HCT116 (cell line): ENCODE measurements around the gene TPSD1.

Experiments
- EZH2 ChIP-seq: fragments of 200-600 bp; sonication (generic); IDR thresholded peaks from 2 replicates; pipeline ENCODE4 v1.6.1; 2017; ENCODE audit warnings: antibody characterized with exemption, mixed run types
- EZH2phosphoT487 ChIP-seq: fragments of 200-600 bp; IDR thresholded peaks from 2 replicates; pipeline ENCODE4 v1.6.1; 2018; ENCODE audit warnings: antibody characterized with exemption, borderline replicate concordance
- FOSL1 ChIP-seq: IDR thresholded peaks from 2 replicates; pipeline ENCODE4 v1.6.1; 2012; ENCODE audit warnings: low read depth
- POLR2A ChIP-seq: IDR thresholded peaks from 2 replicates; pipeline ENCODE4 v1.7.0; 2011; ENCODE audit warnings: borderline replicate concordance; ENCODE audit not compliant: insufficient read depth, insufficient read length; ENCODE audit errors: extremely low read depth
- POLR2AphosphoS5 ChIP-seq: IDR thresholded peaks from 2 replicates; pipeline ENCODE4 v1.6.1; 2011; ENCODE audit warnings: mild to moderate bottlenecking, low read depth, low read length, moderate library complexity
- RAD21 ChIP-seq: IDR thresholded peaks from 2 replicates; pipeline ENCODE4 v1.6.1; 2012; ENCODE audit warnings: low read depth, mild to moderate bottlenecking
- TF ChIP-seq, protein P1 (sequence below), 3 experiments: fragments of 200-600 bp in 1 of 3; sonication (generic) in 1 of 3; IDR thresholded peaks in 2 of 3; conservative IDR thresholded peaks in 1 of 3; 2 replicates each; pipeline ENCODE4 v1.5.1; 2012 to 2017; ENCODE audit warnings: low read depth in 2 of 3, low read length in 2 of 3, antibody characterized with exemption in 1 of 3, borderline replicate concordance in 1 of 3, control low read depth in 1 of 3, mild to moderate bottlenecking in 1 of 3, mixed read lengths in 1 of 3, mixed run types in 1 of 3, moderate library complexity in 1 of 3; ENCODE audit not compliant: insufficient read depth in 1 of 3

GRCh38 chr16:1261131-1261892, 5.4 kb downstream of the TPSD1 start:
- TF ChIP-seq POLR2A (no peak), POLR2AphosphoS5 (no peak), EZH2phosphoT487 (no peak), FOSL1 (no peak), EZH2 (no peak), RAD21 (no peak)
- TF ChIP-seq, protein P1, sequence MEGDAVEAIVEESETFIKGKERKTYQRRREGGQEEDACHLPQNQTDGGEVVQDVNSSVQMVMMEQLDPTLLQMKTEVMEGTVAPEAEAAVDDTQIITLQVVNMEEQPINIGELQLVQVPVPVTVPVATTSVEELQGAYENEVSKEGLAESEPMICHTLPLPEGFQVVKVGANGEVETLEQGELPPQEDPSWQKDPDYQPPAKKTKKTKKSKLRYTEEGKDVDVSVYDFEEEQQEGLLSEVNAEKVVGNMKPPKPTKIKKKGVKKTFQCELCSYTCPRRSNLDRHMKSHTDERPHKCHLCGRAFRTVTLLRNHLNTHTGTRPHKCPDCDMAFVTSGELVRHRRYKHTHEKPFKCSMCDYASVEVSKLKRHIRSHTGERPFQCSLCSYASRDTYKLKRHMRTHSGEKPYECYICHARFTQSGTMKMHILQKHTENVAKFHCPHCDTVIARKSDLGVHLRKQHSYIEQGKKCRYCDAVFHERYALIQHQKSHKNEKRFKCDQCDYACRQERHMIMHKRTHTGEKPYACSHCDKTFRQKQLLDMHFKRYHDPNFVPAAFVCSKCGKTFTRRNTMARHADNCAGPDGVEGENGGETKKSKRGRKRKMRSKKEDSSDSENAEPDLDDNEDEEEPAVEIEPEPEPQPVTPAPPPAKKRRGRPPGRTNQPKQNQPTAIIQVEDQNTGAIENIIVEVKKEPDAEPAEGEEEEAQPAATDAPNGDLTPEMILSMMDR (IDR thresholded peaks at IDR 0.05 in 2 of 3, conservative IDR thresholded peaks at IDR 0.05 in 1 of 3; ENCODE audit: borderline replicate concordance in 1 of 3, insufficient read depth in 1 of 3, low read depth in 2 of 3, low read length in 2 of 3) = no peak
